Panc1 (cell line): Measurements from ENCODE around the gene PRRT4.

Experiments
- POLR2AphosphoS5 ChIP-seq: IDR thresholded peaks from 2 replicates; pipeline ENCODE4 v1.6.1; 2012; ENCODE audit warnings: mild to moderate bottlenecking, low read depth, low read length, moderate library complexity
- TCF7L2 ChIP-seq: IDR thresholded peaks from 2 replicates; pipeline ENCODE4 v1.6.1; 2011; ENCODE audit warnings: mild to moderate bottlenecking, low read depth, low read length, inconsistent platforms
- TF ChIP-seq, protein P1 (sequence below): fragments of 450-650 bp; IDR thresholded peaks from 2 replicates; pipeline ENCODE4 v1.5.1; 2017; ENCODE audit warnings: mild to moderate bottlenecking
- TF ChIP-seq, protein P2 (sequence below), 2 experiments: IDR thresholded peaks; 2 replicates each; pipeline ENCODE4 v1.6.1; 2011 to 2012; ENCODE audit warnings: low read depth in 2 of 2, control low read depth in 1 of 2, low read length in 1 of 2, mild to moderate bottlenecking in 1 of 2, moderate library complexity in 1 of 2; ENCODE audit not compliant: insufficient read depth in 1 of 2

- TF ChIP-seq, protein P1, sequence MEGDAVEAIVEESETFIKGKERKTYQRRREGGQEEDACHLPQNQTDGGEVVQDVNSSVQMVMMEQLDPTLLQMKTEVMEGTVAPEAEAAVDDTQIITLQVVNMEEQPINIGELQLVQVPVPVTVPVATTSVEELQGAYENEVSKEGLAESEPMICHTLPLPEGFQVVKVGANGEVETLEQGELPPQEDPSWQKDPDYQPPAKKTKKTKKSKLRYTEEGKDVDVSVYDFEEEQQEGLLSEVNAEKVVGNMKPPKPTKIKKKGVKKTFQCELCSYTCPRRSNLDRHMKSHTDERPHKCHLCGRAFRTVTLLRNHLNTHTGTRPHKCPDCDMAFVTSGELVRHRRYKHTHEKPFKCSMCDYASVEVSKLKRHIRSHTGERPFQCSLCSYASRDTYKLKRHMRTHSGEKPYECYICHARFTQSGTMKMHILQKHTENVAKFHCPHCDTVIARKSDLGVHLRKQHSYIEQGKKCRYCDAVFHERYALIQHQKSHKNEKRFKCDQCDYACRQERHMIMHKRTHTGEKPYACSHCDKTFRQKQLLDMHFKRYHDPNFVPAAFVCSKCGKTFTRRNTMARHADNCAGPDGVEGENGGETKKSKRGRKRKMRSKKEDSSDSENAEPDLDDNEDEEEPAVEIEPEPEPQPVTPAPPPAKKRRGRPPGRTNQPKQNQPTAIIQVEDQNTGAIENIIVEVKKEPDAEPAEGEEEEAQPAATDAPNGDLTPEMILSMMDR = no peak
- no peak for TF ChIP-seq TCF7L2
- no peak for TF ChIP-seq POLR2AphosphoS5
- TF ChIP-seq, protein P2, sequence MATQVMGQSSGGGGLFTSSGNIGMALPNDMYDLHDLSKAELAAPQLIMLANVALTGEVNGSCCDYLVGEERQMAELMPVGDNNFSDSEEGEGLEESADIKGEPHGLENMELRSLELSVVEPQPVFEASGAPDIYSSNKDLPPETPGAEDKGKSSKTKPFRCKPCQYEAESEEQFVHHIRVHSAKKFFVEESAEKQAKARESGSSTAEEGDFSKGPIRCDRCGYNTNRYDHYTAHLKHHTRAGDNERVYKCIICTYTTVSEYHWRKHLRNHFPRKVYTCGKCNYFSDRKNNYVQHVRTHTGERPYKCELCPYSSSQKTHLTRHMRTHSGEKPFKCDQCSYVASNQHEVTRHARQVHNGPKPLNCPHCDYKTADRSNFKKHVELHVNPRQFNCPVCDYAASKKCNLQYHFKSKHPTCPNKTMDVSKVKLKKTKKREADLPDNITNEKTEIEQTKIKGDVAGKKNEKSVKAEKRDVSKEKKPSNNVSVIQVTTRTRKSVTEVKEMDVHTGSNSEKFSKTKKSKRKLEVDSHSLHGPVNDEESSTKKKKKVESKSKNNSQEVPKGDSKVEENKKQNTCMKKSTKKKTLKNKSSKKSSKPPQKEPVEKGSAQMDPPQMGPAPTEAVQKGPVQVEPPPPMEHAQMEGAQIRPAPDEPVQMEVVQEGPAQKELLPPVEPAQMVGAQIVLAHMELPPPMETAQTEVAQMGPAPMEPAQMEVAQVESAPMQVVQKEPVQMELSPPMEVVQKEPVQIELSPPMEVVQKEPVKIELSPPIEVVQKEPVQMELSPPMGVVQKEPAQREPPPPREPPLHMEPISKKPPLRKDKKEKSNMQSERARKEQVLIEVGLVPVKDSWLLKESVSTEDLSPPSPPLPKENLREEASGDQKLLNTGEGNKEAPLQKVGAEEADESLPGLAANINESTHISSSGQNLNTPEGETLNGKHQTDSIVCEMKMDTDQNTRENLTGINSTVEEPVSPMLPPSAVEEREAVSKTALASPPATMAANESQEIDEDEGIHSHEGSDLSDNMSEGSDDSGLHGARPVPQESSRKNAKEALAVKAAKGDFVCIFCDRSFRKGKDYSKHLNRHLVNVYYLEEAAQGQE (IDR thresholded peaks at IDR 0.05; ENCODE audit: insufficient read depth in 1 of 2, low read depth in 2 of 2, low read length in 1 of 2) = no peak
Measured at GRCh38 chr7:128303643-128304042, 57.8 kb downstream of the PRRT4 start.
